Nephron progenitor cell (in vitro differentiated cells): ENCODE measurements around the gene BANP.

ENCODE experiments used
- DNase-seq: peaks from one replicate; pipeline ENCODE4 v3.0.0; 2021
- H3K27ac Mint-ChIP-seq: 2 replicates; pipeline ENCODE4 v1.8.0; 2021; ENCODE audit warnings: mild to moderate bottlenecking, moderate library complexity, mixed read lengths
- H3K27me3 Mint-ChIP-seq: 2 replicates; pipeline ENCODE4 v1.8.0; 2021; ENCODE audit warnings: mild to moderate bottlenecking, low read depth, mixed read lengths; ENCODE audit not compliant: poor library complexity
- H3K36me3 Mint-ChIP-seq: 2 replicates; pipeline ENCODE4 v1.8.0; 2021; ENCODE audit warnings: low read depth, mixed read lengths
- H3K4me1 Mint-ChIP-seq: 2 replicates; pipeline ENCODE4 v1.8.0; 2021; ENCODE audit warnings: mixed read lengths
- H3K4me3 Mint-ChIP-seq: 2 replicates; pipeline ENCODE4 v1.8.0; 2021; ENCODE audit warnings: mild to moderate bottlenecking, moderate library complexity, mixed read lengths
- H3K9me3 Mint-ChIP-seq: 2 replicates; pipeline ENCODE4 v1.8.0; 2021; ENCODE audit warnings: mild to moderate bottlenecking, moderate library complexity, mixed read lengths
- TF ChIP-seq, protein P1 (sequence below): fragments of 200-600 bp; sonication (generic); IDR thresholded peaks from 2 replicates; pipeline ENCODE4 v1.5.0; 2021; ENCODE audit warnings: antibody characterized with exemption

BANP gene

DNA sequence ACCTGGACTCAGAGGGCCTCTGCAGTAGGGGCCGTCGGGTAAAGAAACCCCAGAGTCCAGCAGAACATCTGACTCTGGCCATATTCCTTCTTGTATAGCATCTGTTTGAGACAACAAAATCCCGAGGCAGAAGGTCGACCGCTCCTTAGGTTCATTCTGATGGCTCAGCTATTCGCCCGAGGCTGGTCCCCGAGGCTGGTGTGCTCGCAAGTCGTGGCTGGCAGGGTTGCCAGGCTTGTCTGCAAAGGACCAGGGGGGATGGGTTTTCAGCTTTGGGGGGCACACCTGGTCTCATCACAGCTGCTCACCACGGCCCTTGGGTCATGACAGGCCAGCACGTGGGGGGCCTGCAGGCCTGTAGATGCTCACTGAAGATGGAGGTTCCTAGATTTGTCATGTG lies 119.1 kb downstream of the BANP start:
- Mint-ChIP-seq H3K4me1 (peaks cover 9% of the 10 kb centered on the region), H3K27me3 (no peaks in the 10 kb centered on the region), H3K36me3 (peaks cover 10% of the 10 kb centered on the region), H3K9me3 (no peaks in the 10 kb centered on the region), H3K4me3 (no peak overlapping the region), H3K27ac (no peak overlapping the region)
- TF ChIP-seq, protein P1, sequence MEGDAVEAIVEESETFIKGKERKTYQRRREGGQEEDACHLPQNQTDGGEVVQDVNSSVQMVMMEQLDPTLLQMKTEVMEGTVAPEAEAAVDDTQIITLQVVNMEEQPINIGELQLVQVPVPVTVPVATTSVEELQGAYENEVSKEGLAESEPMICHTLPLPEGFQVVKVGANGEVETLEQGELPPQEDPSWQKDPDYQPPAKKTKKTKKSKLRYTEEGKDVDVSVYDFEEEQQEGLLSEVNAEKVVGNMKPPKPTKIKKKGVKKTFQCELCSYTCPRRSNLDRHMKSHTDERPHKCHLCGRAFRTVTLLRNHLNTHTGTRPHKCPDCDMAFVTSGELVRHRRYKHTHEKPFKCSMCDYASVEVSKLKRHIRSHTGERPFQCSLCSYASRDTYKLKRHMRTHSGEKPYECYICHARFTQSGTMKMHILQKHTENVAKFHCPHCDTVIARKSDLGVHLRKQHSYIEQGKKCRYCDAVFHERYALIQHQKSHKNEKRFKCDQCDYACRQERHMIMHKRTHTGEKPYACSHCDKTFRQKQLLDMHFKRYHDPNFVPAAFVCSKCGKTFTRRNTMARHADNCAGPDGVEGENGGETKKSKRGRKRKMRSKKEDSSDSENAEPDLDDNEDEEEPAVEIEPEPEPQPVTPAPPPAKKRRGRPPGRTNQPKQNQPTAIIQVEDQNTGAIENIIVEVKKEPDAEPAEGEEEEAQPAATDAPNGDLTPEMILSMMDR = no peak
- no peak for DNase-seq

DNA sequence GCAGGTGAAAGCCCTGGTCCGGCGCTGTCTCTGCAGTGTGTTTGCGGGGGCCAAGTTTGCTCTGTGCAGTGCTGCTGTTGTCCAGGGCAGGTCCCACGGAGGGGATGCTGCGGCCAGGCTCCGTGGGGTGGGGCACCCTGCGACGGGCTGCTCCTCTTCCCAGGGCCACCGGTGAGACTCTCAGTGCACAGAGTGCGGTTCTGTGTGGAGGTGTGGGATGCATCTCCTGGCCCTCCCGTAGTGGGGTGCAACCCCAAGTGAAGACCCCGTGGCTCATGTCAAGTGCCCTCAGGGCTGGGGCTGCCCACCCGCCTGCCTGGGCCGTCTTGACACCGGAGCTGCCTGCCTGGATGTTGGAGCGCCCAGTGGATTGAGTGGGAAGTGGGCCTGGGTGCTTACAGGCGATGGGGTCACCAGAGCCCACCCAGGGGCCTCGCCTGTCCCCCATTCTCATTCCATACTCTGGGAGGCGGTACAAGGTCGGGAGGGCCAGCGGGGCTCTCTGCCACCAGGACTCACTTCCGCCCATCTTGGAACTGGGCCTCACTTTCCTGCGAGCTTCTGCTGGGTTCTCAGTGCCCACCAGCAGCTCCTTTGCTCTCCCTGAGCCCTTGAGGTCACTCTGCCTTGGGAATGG lies 119.9 kb downstream of the BANP start:
- no peak for DNase-seq
- no peaks in the 10 kb centered on the region for H3K9me3 Mint-ChIP-seq
- TF ChIP-seq, protein P1 = no peak

DNA sequence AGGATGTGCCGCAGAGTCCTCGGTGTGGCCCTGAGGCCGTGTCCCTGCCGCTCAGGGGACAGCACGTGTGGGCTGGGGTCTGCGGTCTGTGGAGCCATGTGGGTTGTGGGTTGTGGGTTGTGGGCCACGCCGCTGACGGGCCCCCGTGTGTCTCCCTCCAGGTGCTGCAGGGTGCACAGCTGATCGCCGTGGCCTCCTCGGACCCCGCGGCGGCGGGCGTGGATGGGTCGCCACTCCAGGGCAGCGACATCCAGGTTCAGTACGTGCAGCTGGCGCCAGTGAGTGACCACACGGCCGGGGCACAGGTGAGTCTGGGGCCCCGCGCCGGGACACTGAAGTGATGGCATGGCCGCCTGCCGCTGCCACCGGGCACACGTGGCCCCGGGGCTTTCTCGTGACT lies 120.7 kb downstream of the BANP start:
- Mint-ChIP-seq H3K36me3 (peaks cover 19% of the 10 kb centered on the region), H3K4me3 (no peak overlapping the region), H3K27me3 (no peaks in the 10 kb centered on the region), H3K27ac (no peak overlapping the region), H3K9me3 (no peaks in the 10 kb centered on the region), H3K4me1 (peaks cover 9% of the 10 kb centered on the region)
- TF ChIP-seq, protein P1 = no peak
- no peak for DNase-seq

More for the DNA sequence above, 119.9 kb downstream of the BANP start:
- Mint-ChIP-seq H3K27me3 (no peaks in the 10 kb centered on the region), H3K4me1 (peaks cover 9% of the 10 kb centered on the region), H3K27ac (no peak overlapping the region), H3K4me3 (no peak overlapping the region), H3K36me3 (peaks cover 14% of the 10 kb centered on the region)

DNA sequence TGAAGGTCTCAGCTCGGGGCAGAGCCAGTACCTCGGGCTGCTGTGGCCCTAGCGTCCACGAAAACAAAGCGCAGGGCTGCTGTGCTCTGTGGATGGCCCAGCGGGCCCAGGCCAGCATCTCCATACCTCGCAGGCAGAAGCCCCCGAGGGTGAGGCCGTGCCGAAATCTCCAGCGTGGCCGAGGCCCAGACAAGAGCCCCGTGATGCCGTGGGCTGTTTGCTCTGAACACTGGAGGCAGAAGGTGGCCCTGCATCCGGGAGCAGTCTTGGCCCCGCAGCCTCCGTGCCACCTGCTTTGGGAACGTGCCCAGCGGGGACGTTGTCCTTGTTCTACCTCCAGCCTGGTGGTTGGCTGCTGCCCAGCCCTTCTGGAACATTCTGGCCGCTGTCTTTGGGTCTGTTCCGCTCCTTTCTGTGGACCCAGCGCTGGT lies 121.4 kb downstream of the BANP start:
- Mint-ChIP-seq H3K9me3 (no peaks in the 10 kb centered on the region), H3K4me3 (no peak overlapping the region), H3K4me1 (peaks cover 8% of the 10 kb centered on the region), H3K27me3 (no peaks in the 10 kb centered on the region), H3K36me3 (peaks cover 19% of the 10 kb centered on the region), H3K27ac (no peak overlapping the region)
- DNase-seq = no peak
- TF ChIP-seq, protein P1 = no peak

DNA sequence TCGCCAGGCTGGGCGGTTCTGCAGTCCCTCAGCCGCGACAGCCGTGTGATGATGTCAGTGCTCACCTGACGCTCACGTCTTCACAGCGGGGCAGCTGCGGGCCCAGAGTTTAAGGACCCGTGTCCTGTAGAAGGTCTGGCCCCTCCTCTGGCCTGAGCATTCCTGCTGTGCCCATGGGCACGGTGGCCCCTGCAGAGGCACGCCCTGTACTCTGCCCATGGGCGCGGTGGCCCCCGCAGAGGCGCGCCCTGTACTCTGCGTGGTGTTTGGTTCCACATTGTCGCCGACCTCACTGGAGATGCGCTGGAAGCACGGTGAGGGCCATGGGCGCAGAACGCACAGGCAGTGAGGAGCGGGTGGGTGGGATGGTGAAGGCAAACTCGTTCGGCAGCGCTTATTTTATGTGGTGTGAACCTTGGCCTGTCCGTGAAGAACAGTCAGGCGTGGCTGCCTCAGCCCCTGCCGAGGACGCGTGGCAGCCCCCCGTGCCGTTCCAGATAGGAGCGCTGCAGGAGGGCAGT lies 122.0 kb downstream of the BANP start:
- peaks cover 5% of the 10 kb centered on the region for H3K9me3 Mint-ChIP-seq
- H3K4me3 Mint-ChIP-seq = no peak overlapping the region
- no peaks in the 10 kb centered on the region for H3K27me3 Mint-ChIP-seq
- H3K36me3 Mint-ChIP-seq = peaks cover 26% of the 10 kb centered on the region
- DNase-seq = no peak
- TF ChIP-seq, protein P1 = no peak
- no peak overlapping the region for H3K27ac Mint-ChIP-seq
- H3K4me1 Mint-ChIP-seq = peaks cover 5% of the 10 kb centered on the region

DNA sequence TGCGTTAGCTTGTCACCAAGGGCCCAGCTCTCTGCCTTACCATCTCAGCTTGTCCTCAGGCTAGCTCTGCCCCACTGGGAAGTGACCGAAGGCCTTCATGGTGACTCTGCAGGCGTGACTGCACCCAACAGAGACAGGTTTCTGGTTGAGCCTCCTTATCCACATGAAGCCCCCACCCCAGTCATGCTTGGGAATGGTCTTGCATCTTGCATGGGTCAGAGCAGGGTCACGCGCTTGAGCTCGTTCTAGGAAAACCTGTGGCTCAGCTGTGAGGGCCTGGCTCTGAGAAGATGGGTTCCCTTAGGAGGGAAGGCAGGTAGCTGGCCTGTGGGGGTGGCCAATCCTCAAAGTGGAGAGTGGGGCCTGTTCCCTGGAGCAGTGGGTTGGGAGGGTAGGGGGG lies 122.8 kb downstream of the BANP start:
- peaks cover 5% of the 10 kb centered on the region for H3K4me1 Mint-ChIP-seq
- no peak for DNase-seq
- H3K27me3 Mint-ChIP-seq = no peaks in the 10 kb centered on the region
- H3K27ac Mint-ChIP-seq = peak overlapping the region; percentile 42
- peaks cover 33% of the 10 kb centered on the region for H3K36me3 Mint-ChIP-seq
- peaks cover 10% of the 10 kb centered on the region for H3K9me3 Mint-ChIP-seq
- TF ChIP-seq, protein P1 = no peak
- H3K4me3 Mint-ChIP-seq = no peak overlapping the region
